H1 (cell line): Measurements from ENCODE around the gene CYP4A22. TPM values are rescaled to one million over a fixed set of nuclear protein-coding genes. Genes with fewer than 3 reads are reported as not detected.
"Not testable (repeated sequence)": the region's sequence is repeated elsewhere in the genome, so short reads cannot be mapped to it uniquely, and the experiment has no call there.

Source experiments
- CTCF ChIA-PET: fragments of 300-600 bp; sonication (Branson Sonifier 250); formaldehyde crosslinking; loops from one replicate; lab custom pipeline; 2021; ENCODE audit not compliant: partially characterized antibody; lab: Charles Lee
- POLR2A ChIA-PET: fragments of 300-600 bp; sonication (Branson Sonifier 250); formaldehyde crosslinking; loops from one replicate; lab custom pipeline; 2021; ENCODE audit warnings: inconsistent platforms; ENCODE audit not compliant: partially characterized antibody; lab: Charles Lee
- DNase-seq, 2 experiments: peaks; one replicate each; pipeline versions ENCODE4 v3.0.0 to v3.0.0-alpha.2; 2010 to 2022; ENCODE audit warnings: low spot score in 2 of 2, low read depth in 1 of 2, mixed read lengths in 1 of 2
- FAIRE-seq: peaks from 2 replicates; lab custom pipeline; 2011; peaks lifted over from hg19 to GRCh38; lab: Jason Lieb, UNC
- H2AFZ ChIP-seq: 2 replicates; pipeline ENCODE4 v1.8.1; 2012; ENCODE audit warnings: low read length, inconsistent platforms
- H2AK5ac ChIP-seq: 2 replicates; pipeline ENCODE4 v1.6.1; 2013; ENCODE audit warnings: low read depth, low read length
- H2BK120ac ChIP-seq: replicated peaks from 2 replicates; pipeline ENCODE3; 2013; ENCODE audit warnings: low read depth, low read length, inconsistent platforms
- H2BK12ac ChIP-seq: 2 replicates; pipeline ENCODE4 v1.6.1; 2013; ENCODE audit warnings: low read depth, low read length
- H2BK15ac ChIP-seq: 2 replicates; pipeline ENCODE4 v1.6.1; 2013; ENCODE audit warnings: low read length
- H2BK20ac ChIP-seq: 2 replicates; pipeline ENCODE4 v1.6.1; 2013; ENCODE audit warnings: low read length
- H2BK5ac ChIP-seq: 2 replicates; pipeline ENCODE4 v1.6.1; 2013; ENCODE audit warnings: low read depth, low read length
- H3K14ac ChIP-seq: 2 replicates; pipeline ENCODE4 v1.6.1; 2013; ENCODE audit warnings: inconsistent platforms; ENCODE audit not compliant: insufficient read length
- H3K18ac ChIP-seq: 2 replicates; pipeline ENCODE4 v1.6.1; 2013; ENCODE audit warnings: low read length; ENCODE audit errors: extremely low read depth
- H3K23ac ChIP-seq: 2 replicates; pipeline ENCODE4 v1.6.1; 2013; ENCODE audit warnings: inconsistent platforms; ENCODE audit not compliant: insufficient read length
- H3K23me2 ChIP-seq: 2 replicates; pipeline ENCODE4 v1.6.1; 2013; ENCODE audit warnings: low read depth, low read length
- H3K27ac ChIP-seq: 2 replicates; pipeline ENCODE4 v1.6.1; 2011; ENCODE audit warnings: low read depth, low read length, inconsistent platforms
- H3K27me3 ChIP-seq, 4 experiments: replicated peaks in 1 of 4; 1 replicate in 1 of 4; 2 replicates in 3 of 4; pipeline versions ENCODE4 v1.6.1 to v1.8.1; 2011 to 2013; ENCODE audit warnings: low read length in 3 of 4, mild to moderate bottlenecking in 3 of 4, inconsistent platforms in 2 of 4, mixed read lengths in 2 of 4, moderate library complexity in 1 of 4; ENCODE audit not compliant: control insufficient read depth in 3 of 4, insufficient read depth in 3 of 4; ENCODE audit errors: extremely low read depth in 1 of 4
- H3K36me3 ChIP-seq, 4 experiments: 2 replicates each; pipeline versions ENCODE4 v1.6.1 to v1.8.1; 2011 to 2013; ENCODE audit warnings: mild to moderate bottlenecking in 4 of 4, low read length in 3 of 4, moderate library complexity in 2 of 4, control low read depth in 1 of 4, inconsistent platforms in 1 of 4; ENCODE audit not compliant: insufficient read depth in 4 of 4, control insufficient read depth in 2 of 4
- H3K4ac ChIP-seq: replicated peaks from 2 replicates; pipeline ENCODE3; 2013; ENCODE audit warnings: low read length, low read depth, mixed read lengths, inconsistent platforms; ENCODE audit not compliant: insufficient read length
- H3K4me1 ChIP-seq, 4 experiments: replicated peaks in 1 of 4; 1 replicate in 1 of 4; 2 replicates in 3 of 4; pipeline versions ENCODE4 v1.6.1 to v1.8.1; 2011 to 2013; ENCODE audit warnings: low read length in 3 of 4, inconsistent platforms in 2 of 4, mixed read lengths in 1 of 4; ENCODE audit not compliant: insufficient read depth in 4 of 4, control insufficient read depth in 3 of 4
- H3K4me2 ChIP-seq, 2 experiments: 2 replicates each; pipeline versions ENCODE4 v1.6.1 to v1.8.1; 2011 to 2013; ENCODE audit warnings: low read depth in 2 of 2, low read length in 2 of 2, control low read depth in 1 of 2, inconsistent platforms in 1 of 2, mild to moderate bottlenecking in 1 of 2; ENCODE audit not compliant: insufficient read depth in 1 of 2
- H3K4me3 ChIP-seq, 4 experiments: fragments of 200-600, 300-600 bp in 1 of 4; sonication (generic), shearing (Covaris generic), sonication (Bioruptor Twin) in 1 of 4; 2 replicates each; pipeline versions ENCODE4 v1.5.1 to v1.8.1; 2011 to 2016; ENCODE audit warnings: low read length in 4 of 4, low read depth in 3 of 4, control low read depth in 2 of 4, inconsistent platforms in 2 of 4, mild to moderate bottlenecking in 2 of 4, mixed read lengths in 1 of 4, moderate library complexity in 1 of 4; ENCODE audit not compliant: insufficient read depth in 2 of 4; ENCODE audit errors: extremely low read depth in 1 of 4
- H3K56ac ChIP-seq: replicated peaks from 2 replicates; pipeline ENCODE3; 2013; ENCODE audit warnings: low read depth, mild to moderate bottlenecking, mixed read lengths, low read length, inconsistent platforms; ENCODE audit not compliant: insufficient read length
- H3K79me1 ChIP-seq: 2 replicates; pipeline ENCODE4 v1.6.1; 2013; ENCODE audit warnings: low read depth, low read length, control low read depth
- H3K79me2 ChIP-seq, 2 experiments: 2 replicates each; pipeline versions ENCODE4 v1.6.1 to v1.8.1; 2012 to 2013; ENCODE audit warnings: low read length in 2 of 2, mild to moderate bottlenecking in 2 of 2, inconsistent platforms in 1 of 2; ENCODE audit not compliant: insufficient read depth in 2 of 2, control insufficient read depth in 1 of 2
- H3K9ac ChIP-seq, 4 experiments: replicated peaks in 1 of 4; 1 replicate in 1 of 4; 2 replicates in 3 of 4; pipeline versions ENCODE4 v1.6.1 to v1.8.1; 2011 to 2013; ENCODE audit warnings: low read depth in 3 of 4, low read length in 3 of 4, control low read depth in 2 of 4, mild to moderate bottlenecking in 2 of 4, moderate library complexity in 2 of 4, inconsistent platforms in 1 of 4; ENCODE audit errors: extremely low read depth in 1 of 4
- H3K9me3 ChIP-seq, 2 experiments: 2 replicates each; pipeline versions ENCODE4 v1.6.1 to v1.8.1; 2012 to 2013; ENCODE audit warnings: mild to moderate bottlenecking in 2 of 2, moderate library complexity in 2 of 2, control low read depth in 1 of 2, inconsistent platforms in 1 of 2, low read depth in 1 of 2, low read length in 1 of 2, mixed read lengths in 1 of 2; ENCODE audit not compliant: insufficient read depth in 2 of 2
- H4K20me1 ChIP-seq, 2 experiments: replicated peaks in 1 of 2; 2 replicates each; pipeline versions ENCODE3 to v1.8.1; 2011 to 2013; ENCODE audit warnings: inconsistent platforms in 2 of 2, low read length in 2 of 2, mild to moderate bottlenecking in 1 of 2; ENCODE audit not compliant: insufficient read depth in 2 of 2, control insufficient read depth in 1 of 2
- H4K5ac ChIP-seq: 2 replicates; pipeline ENCODE4 v1.6.1; 2013; ENCODE audit warnings: low read length, low read depth, mixed read lengths, inconsistent platforms; ENCODE audit not compliant: insufficient read length
- H4K8ac ChIP-seq: 2 replicates; pipeline ENCODE4 v1.8.0; 2013; ENCODE audit warnings: mild to moderate bottlenecking, moderate library complexity, low read length, inconsistent platforms; ENCODE audit not compliant: insufficient read depth; ENCODE audit errors: extremely low read depth
- H4K91ac ChIP-seq: replicated peaks from 2 replicates; pipeline ENCODE3; 2013; ENCODE audit warnings: low read length, mixed read lengths, inconsistent platforms; ENCODE audit not compliant: insufficient read length
- WGBS, 2 experiments: shearing (Covaris generic) in 1 of 2; methylation state at CpG; one replicate each; pipeline versions ENCODE4 v1.1.6 to v1.1.7; 2013 to 2015; ENCODE audit warnings: low lambda C conversion rate in 2 of 2, mixed read lengths in 2 of 2, inconsistent platforms in 1 of 2, low coverage in 1 of 2, missing lambda C conversion rate in 1 of 2; ENCODE audit not compliant: insufficient replicate concordance in 2 of 2, insufficient coverage in 1 of 2, insufficient read length in 1 of 2; ENCODE audit errors: extremely low coverage in 1 of 2, missing lambda C conversion rate in 1 of 2; 5-methylcytosine and 5-hydroxymethylcytosine counted together
- polyA plus RNA-seq, 7 experiments: library from polyadenylated mRNA; depleted of rRNA in 3 of 7; stranded (reverse) in 5 of 7; unstranded in 2 of 7; fragments of >200 nt in 5 of 7; fragments of 200-250 nt in 2 of 7; gene quantifications; 1 replicate in 5 of 7; 2 replicates in 1 of 7; 4 replicates in 1 of 7; pipeline versions ENCODE4 v1.2.1 to v1.2.3, GENCODE V29; 2011 to 2013; ENCODE audit warnings: missing spikeins in 2 of 7, mixed read lengths in 2 of 7
- total RNA-seq: library from RNA; stranded (reverse); fragmentation: NEBNext Ultra II Directional; extraction: Animal tissue kit (Norgen Biotek cat#: 25700); gene quantifications from 2 replicates; pipeline ENCODE4 v1.2.1, GENCODE V29; 2021

CYP4A22 gene
- total and polyA plus RNA-seq, 2 of the 8 experiments (the other 6 are each of a cell fraction or from before 2014, with no cell fraction given), result not detected

DNA sequence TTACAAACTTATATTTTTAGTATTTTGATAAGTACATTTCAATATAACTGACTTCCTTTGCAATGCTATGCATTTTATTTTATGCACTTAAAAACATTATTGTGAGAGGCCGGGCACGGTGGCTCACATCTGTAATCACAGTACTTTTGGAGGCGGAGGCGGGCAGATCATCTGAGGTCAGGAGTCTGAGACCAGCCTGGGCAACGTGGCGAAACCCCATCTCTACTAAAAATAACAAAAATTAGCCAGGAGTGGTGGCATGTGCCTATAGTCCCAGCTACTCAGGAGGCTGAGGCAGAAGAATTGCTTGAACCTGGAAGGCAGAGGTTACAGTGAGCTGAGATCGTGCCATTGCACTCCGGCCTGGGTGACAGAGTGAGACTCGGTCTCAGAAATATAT, 58.7 kb downstream of the CYP4A22 start:
- H3K9ac ChIP-seq, H3K23me2 ChIP-seq, H4K5ac ChIP-seq, H3K4me2 ChIP-seq, H3K79me1 ChIP-seq, FAIRE-seq, H3K36me3 ChIP-seq, POLR2A ChIA-PET, H4K91ac ChIP-seq, H2AFZ ChIP-seq, H3K23ac ChIP-seq, H3K4ac ChIP-seq, H3K9me3 ChIP-seq, H2BK15ac ChIP-seq, H3K4me3 ChIP-seq, DNase-seq, H3K56ac ChIP-seq, H4K8ac ChIP-seq, H2AK5ac ChIP-seq, H3K14ac ChIP-seq, H3K27ac ChIP-seq, H3K18ac ChIP-seq, H4K20me1 ChIP-seq, H2BK5ac ChIP-seq, H3K79me2 ChIP-seq, H2BK120ac ChIP-seq, H2BK12ac ChIP-seq, H2BK20ac ChIP-seq: not testable (repeated sequence)
- WGBS, 2 experiments, result 92% methylated on average over 9 of the region's 9 CpGs; no CpG with 5 or more reads in 1 of the 2 experiments
- Histone ChIP-seq H3K4me1 (peaks cover 5 to 16% (median 9%) of the 10 kb centered on the region in 4 experiments), H3K27me3 (peaks cover 0 to 22% (median 16%) of the 10 kb centered on the region in 4 experiments; a peak in 3 of 7 replicates)
- CTCF ChIA-PET, result interaction anchor here (0.8 to 14.2 kb wide), 11 partner anchors 8 to 254 kb away, joined by 3 to 207 read pairs (median 5); no protein-coding TSS in a partner anchor
